Cerebellar nuclear complex (tissue), 1 donor: Measurements from ENCODE around the gene EML6.

Experiments
- DNase-seq, 2 experiments: peaks; one replicate each; lab custom pipeline; 2025; lab: John Stamatoyannopoulos, UW

EML6 gene

DNA sequence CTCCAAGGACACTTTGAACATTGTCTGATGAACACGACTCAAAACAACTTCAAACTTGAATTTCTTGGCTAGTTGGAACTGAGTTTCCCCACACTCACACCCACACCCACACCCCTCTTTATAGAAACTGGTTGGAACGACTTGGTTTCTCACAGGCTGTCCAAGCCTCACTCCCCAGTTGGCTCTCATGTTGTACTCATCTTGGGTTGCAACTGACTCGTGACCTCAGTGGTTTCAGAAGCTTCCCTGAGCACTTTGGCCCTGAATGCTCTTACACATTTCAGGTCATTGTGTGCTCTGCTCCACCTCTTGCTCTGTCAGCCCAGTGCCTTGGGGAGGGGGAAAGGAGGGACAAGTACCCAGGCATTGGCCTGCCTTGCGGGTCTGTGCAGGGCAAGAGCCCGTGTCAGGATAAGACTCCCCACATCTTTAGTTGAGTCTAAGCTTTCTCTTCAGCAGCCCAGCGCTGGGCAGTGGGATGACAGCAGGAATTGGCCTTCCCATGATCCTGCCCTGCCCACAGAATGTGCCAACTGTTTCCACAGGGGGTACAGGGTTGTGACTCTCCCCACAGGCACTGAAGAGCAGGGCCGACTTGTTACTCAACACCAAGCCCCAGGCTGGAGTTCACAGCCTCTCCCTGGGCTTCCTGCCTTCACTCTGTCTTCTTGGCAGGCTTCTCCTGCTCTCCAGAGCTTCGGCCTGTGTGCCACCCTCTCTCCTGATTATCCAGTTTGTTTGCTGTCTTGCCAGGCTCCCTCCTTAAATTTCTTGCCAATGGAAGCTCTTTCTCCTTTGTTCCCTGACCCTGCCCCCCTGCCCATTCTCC is 222.1 kb downstream of the EML6 start:
- DNase-seq: no peak

DNA sequence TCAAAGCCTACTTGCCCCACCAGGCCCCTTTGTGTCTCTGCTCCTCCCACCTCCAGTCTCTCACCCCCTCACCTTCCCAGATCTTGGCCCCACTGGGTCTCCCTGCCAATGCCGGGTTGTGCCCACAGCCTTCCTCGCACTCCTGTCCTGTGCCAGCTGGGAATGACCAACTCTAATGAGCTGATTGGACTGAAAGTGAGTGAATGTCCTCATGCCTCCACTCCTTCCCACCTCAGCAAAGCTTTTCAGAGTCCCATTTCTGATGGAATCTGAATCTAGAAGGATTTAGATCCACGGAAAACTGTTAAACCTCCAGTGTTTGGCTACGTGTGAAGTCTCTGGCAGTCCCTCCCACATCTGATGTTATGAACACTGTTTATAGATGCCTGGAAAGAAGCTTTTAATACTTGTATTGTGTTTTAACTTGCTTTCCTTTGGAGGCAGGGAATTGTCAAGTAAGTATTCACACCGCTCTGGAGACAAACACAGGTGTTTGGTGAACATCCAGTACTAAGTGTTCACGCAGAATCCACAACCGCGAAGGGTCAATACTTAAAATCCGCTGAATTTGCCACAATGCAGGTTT is 222.9 kb downstream of the EML6 start:
- DNase-seq: no peak

GRCh38 chr2:54947136-54947535 is 223.7 kb downstream of the EML6 start:
- no peak for DNase-seq

DNA sequence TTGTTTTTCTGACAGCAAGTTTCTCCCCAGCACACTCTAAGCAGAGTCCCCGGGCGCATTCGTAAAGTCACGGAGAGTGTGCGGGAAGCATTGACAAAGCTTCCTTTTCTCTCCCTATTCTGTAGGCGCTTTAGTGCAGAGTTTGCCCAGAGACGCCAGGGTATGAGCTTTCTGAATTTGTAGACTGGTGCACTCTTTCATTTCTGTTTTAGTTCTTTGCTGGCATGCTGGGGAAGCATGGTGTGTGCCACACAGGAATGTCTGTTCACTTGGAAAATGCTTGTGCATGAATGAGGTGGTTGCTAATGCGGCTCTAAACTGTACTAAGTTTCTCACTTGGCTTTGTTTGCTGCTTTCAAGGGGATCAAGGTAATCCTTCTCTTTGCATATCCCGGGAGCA is 224.2 kb downstream of the EML6 start:
- no peak for DNase-seq

GRCh38 chr2:54948120-54948519 is 224.7 kb downstream of the EML6 start:
- DNase-seq: no peak

GRCh38 chr2:54949431-54949830 is 226.0 kb downstream of the EML6 start:
- no peak for DNase-seq

- DNase-seq: no peak
These were observed 227.3 kb downstream of the EML6 start for GRCh38 chr2:54950811-54951210.

- no peak for DNase-seq
These were observed 229.0 kb downstream of the EML6 start for GRCh38 chr2:54952425-54952824.

GRCh38 chr2:54952978-54953456 is 229.6 kb downstream of the EML6 start:
- no peak for DNase-seq

GRCh38 chr2:54954158-54954557 is 230.7 kb downstream of the EML6 start:
- DNase-seq: no peak

GRCh38 chr2:54954705-54955357 is 231.4 kb downstream of the EML6 start:
- DNase-seq: no peak

GRCh38 chr2:54955358-54956110 is 232.1 kb downstream of the EML6 start:
- no peak for DNase-seq

DNA sequence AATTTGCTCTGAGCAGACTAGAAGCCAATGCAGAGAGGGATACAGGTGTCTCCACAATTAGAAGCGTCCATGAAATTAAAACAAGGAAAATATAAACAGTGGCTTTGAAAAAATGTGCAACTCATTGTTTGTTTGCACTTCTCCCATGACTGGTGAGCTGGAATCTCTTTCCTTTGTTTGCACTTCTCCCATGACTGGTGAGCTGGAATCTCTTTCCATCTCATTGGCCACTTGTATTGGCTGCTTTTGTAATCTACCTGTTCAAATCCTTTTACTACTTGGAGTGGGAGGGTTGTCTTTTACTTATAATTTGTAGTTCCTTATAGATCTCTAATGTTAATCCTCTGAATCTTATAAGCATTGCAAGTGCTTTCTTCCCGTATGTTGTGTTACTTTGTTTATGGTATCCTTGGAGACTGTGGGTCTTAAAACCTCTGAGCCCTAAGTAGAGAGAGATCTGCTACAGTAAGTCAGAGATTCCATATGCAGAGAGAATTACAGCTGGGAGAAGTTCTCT is 232.7 kb downstream of the EML6 start:
- DNase-seq: no peak

GRCh38 chr2:54957321-54957999 is 234.0 kb downstream of the EML6 start:
- DNase-seq: no peak

DNA sequence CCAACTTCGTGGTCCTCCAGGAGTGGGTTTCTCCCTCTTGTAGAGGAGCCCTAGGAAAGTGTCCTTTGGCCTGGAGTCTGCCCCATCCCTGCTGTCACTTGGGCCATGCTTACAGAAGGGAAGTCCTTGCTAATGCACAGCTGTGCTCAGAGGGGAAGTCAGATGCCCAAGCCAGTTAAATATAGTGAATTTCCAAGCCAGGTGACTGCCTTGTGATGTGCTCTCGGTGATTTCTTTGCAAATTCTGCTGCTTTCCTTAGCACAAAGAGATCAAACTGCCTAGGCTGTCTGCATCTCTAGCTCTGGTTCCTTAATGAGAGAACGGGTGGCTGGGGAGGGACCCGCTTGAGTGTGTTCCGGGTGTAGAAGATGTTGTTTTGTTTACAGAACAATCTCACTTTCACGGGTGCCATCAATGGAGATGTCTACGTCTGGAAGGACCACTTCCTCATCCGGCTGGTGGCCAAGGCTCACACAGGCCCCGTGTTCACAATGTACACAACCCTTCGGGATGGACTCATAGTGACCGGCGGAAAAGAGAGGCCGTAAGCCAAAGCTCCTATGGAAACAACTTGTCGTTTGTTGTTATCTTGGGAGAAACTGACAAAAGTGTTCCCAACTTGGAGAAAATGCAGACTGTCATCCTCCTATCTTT is 235.4 kb downstream of the EML6 start:
- DNase-seq: no peak

- DNase-seq: no peak
These were observed 236.7 kb downstream of the EML6 start for GRCh38 chr2:54960164-54960563.

DNA sequence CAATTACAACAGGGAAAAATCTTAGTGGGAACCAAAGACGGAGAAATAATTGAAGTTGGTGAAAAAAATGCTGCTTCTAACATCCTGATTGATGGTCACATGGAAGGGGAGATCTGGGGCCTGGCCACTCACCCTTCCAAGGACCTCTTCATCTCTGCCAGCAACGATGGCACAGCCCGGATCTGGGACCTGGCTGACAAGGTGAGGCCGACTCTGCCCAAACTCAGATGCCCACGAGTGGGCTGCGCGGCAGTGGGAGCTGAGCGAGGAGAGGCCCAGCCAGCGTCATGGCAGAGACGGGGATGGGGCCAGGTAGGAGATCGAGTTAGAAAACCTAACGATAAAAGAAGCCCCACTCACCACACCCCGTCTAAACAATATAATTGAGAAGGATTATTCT is 239.0 kb downstream of the EML6 start:
- no peak for DNase-seq

- no peak for DNase-seq
These were observed 239.5 kb downstream of the EML6 start for GRCh38 chr2:54962935-54963440.

- DNase-seq: no peak
These were observed 240.0 kb downstream of the EML6 start for GRCh38 chr2:54963476-54963875.

- DNase-seq: no peak
These were observed 240.8 kb downstream of the EML6 start for GRCh38 chr2:54964271-54964670.

GRCh38 chr2:54964816-54965215 is 241.4 kb downstream of the EML6 start:
- DNase-seq: no peak
